HG03139 (cell line): ENCODE results near the gene ZPLD1.

Source experiments
- ATAC-seq: cut with Tn5 transposase; IDR thresholded peaks from one replicate; pipeline ENCODE4 v1.9.1; 2021; ENCODE audit not compliant: unreplicated experiment

The ZPLD1 gene

GRCh38 chr3:102466001-102466400 is 31.2 kb downstream of the ZPLD1 start:
- ATAC-seq = no peak

GRCh38 chr3:102470066-102470465 is 35.3 kb downstream of the ZPLD1 start:
- ATAC-seq = no peak

- no peak for ATAC-seq
Observed at GRCh38 chr3:102471001-102471400, 36.2 kb downstream of the ZPLD1 start.

GRCh38 chr3:102471491-102471890 is 36.7 kb downstream of the ZPLD1 start:
- ATAC-seq = no peak

- no peak for ATAC-seq
Observed at GRCh38 chr3:102473648-102474047, 38.8 kb downstream of the ZPLD1 start.

GRCh38 chr3:102474207-102474606 is 39.4 kb downstream of the ZPLD1 start:
- ATAC-seq = no peak

GRCh38 chr3:102476198-102476597 is 41.4 kb downstream of the ZPLD1 start:
- ATAC-seq = no peak

GRCh38 chr3:102478160-102478559 is 43.3 kb downstream of the ZPLD1 start:
- ATAC-seq = no peak

GRCh38 chr3:102480139-102480538 is 45.3 kb downstream of the ZPLD1 start:
- ATAC-seq = no peak

- no peak for ATAC-seq
Observed at GRCh38 chr3:102481050-102481449, 46.2 kb downstream of the ZPLD1 start.

- no peak for ATAC-seq
Observed at GRCh38 chr3:102483556-102483955, 48.7 kb downstream of the ZPLD1 start.

- ATAC-seq = no peak
Observed at GRCh38 chr3:102484363-102484762, 49.5 kb downstream of the ZPLD1 start.

GRCh38 chr3:102485701-102486100 is 50.9 kb downstream of the ZPLD1 start:
- no peak for ATAC-seq

- no peak for ATAC-seq
Observed at GRCh38 chr3:102488331-102488730, 53.5 kb downstream of the ZPLD1 start.

GRCh38 chr3:102492300-102492699 is 57.5 kb downstream of the ZPLD1 start:
- no peak for ATAC-seq

GRCh38 chr3:102497571-102497970 is 62.8 kb downstream of the ZPLD1 start:
- ATAC-seq = no peak

- no peak for ATAC-seq
Observed at GRCh38 chr3:102505542-102505941, 70.7 kb downstream of the ZPLD1 start.

GRCh38 chr3:102510663-102511062 is 75.8 kb downstream of the ZPLD1 start:
- ATAC-seq = no peak

- ATAC-seq = no peak
Observed at GRCh38 chr3:102511168-102511567, 76.4 kb downstream of the ZPLD1 start.

GRCh38 chr3:102511639-102512038 is 76.8 kb downstream of the ZPLD1 start:
- ATAC-seq = no peak

- no peak for ATAC-seq
Observed at GRCh38 chr3:102512734-102513504, 78.1 kb downstream of the ZPLD1 start.

- no peak for ATAC-seq
Observed at GRCh38 chr3:102514241-102514640, 79.4 kb downstream of the ZPLD1 start.

- no peak for ATAC-seq
Observed at GRCh38 chr3:102521246-102521645, 86.4 kb downstream of the ZPLD1 start.
